Stromal cell of bone marrow (primary cell): ENCODE measurements around the gene CNIH2.
"Not testable (repeated sequence)": the region's sequence is repeated elsewhere in the genome, so short reads cannot be mapped to it uniquely, and the experiment has no call there.

Experiments used
- DNase-seq: peaks from one replicate; pipeline ENCODE4 v3.0.0-alpha.2; 2012; ENCODE audit warnings: low read depth

The CNIH2 gene

DNA sequence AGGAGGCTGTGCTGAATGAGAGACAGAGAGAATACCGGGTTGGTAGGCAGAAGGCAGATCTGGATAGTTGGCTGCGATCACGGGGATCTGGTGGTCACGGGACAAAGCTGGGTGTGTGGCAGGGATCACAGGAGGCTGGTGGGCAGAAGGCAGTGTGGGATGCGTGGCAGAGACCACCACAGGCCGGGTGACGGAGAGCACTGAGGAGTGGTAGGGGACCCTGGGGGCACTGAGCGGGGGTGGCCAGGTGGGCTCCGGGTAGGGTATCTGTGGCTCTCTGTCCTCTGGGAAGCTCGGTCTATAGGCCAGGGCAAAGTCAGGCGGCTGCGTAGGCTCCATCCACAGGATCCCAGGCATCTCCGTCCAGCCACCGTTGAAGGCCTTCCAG, 37.5 kb downstream of the CNIH2 start:
- DNase-seq, result no peak

DNA sequence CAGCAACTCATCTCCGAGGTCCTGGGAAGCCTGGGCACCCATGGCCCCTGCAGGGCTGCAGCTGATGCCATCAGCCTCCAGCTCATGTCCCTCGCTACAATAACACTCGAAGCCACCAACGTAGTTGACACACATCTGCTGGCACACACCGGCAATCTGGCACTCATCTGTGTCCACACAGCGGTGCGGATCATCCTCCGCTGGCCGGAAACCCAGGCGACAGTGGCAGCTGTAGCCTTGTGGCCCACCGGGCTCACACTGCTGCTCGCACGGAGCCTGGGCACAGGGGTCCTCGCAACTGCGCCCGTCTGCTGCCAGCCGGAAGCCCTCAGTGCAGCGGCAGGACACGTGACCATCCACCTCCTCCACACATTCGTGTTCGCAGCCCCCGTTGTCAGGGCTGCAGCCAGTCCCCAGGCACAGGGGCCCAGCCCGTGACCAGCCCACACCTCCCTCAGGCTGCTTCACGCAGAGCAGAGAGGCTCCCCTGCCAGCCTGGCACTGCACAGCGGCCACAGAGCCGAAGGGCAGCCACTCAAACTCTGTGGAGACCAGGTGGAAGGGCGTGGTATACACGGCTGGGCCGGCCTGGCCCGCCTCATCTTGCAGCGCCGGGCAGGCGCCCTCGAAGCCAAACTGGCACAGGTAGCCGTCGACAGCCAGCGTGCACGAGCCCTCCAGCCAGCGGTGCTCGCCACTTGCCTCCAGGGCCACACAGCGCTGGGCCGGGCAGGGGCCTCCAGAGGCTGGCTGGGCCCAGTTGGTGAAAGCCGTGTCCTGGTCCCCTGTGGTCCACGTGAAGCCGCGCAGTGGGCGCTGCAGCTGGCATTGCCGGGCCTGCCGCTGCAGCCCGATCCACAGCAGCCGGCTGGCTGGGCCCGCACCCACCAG, 38.2 kb downstream of the CNIH2 start:
- no peak for DNase-seq

GRCh38 chr11:66316849-66317251, 38.9 kb downstream of the CNIH2 start, which contains the start of gene CD248:
CD248 (minus strand) TSS chr11:66317044; CDS start chr11:66317027, 17 bp downstream.
- peak; percentile 67 for DNase-seq

GRCh38 chr11:66317322-66317722, 39.3 kb downstream of the CNIH2 start:
- no peak for DNase-seq

DNA sequence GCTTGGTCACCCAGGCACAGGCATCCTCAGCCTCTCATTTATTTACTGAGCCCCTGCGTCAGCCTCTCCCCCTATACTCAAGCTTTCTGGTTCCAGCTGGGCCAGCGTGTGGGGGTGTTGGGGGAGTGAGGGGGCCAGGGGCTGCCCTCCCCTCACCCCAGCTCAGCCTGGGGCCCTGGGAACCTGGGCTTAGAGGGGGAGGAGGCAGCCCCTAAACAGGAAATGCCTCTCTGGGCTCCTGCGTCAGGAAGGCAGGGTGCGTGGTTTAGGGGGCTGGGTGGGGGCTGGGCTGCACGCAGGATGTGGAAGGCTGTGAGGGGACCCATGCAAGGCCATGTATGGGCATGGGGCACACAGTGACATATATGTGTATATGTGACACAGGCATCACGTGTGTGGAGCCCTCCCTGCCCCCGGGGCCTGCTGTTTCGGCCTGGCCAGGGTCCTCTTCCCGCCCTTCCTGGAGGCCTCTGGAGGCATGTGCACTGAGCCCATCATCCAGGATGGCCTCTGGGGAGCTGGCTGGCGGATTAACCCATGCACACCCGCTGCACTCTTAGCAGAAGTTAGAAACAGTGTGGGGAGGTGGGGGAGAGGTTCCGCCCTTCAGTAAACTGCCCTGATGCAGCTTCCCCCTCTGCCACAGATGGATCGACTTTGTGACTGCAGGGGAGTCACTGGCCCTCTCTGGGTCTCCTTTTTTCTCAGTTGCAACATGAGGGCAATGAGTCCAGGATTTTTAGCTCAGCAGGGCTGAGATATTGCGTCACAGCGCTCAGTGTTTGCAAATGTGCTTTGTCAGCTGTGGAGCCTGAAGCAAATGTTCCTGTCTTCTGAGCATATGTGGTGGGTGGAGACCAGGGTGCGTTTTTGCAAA, 40.0 kb downstream of the CNIH2 start:
- peak; percentile 80 for DNase-seq

DNA sequence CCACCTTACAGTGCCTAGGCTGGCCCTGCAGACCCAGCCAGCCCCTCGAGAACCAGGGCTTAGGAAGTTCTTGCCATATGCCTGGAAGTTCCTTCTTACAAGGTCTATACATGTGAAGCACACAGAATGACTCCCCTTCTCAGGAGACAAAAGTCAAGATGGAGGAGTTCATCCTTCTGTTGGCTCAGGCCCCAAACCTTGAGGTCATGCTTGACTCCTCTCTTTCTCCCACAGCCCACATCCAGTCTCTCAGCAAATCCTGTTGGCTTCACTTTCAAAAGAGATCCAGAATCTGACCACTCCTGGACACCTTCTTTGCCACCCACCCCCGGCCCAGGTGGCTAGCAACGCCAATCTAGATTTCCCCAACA, 40.6 kb downstream of the CNIH2 start:
- no peak for DNase-seq

DNA sequence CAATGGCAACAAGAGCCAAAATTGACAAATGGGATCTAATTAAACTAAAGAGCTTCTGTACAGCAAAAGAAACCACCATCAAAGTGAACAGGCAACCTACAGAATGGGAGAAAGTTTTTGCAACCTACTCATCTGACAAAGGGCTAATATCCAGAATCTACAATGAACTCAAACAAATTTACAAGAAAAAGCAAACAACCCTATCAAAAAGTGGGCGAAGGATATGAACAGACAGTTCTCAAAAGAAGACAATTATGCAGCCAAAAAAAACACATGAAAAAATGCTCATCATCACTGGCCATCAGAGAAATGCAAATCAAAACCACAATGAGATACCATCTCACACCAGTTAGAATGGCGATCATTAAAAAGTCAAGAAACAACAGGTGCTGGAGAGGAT, 42.3 kb downstream of the CNIH2 start:
- DNase-seq, result not testable (repeated sequence)

DNA sequence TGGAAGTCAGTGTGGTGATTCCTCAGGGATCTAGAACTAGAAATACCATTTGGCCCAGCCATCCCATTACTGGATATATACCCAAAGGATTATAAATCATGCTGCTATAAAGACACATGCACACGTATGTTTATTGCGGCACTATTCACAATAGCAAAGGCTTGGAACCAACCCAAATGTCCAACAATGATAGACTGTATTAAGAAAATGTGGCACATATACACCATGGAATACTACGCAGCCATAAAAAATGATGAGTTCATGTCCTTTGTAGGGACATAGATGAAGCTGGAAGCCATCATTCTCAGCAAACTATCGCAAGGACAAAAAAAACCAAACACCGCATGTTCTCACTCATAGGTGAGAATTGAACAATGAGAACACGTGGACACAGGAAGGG, 42.8 kb downstream of the CNIH2 start:
- not testable (repeated sequence) for DNase-seq

DNA sequence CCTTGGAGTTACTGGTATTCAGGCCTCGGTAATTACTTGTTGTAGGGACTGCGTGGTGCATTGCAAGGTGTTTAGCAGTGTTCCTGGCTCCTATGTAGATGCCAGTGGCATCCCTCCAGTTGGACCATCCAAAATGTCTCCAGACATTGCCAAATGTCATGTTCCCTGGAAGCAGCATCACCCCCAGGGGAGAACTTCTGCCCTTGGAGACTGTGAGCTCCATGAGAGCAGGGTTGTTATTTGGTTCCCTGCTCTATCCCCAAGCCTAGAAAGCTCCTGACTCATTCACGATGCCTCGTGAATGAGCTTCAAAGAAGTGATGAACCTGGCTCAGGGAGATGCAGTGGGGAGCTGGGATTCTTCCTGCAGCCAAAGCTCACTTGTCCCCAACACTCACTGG, 43.6 kb downstream of the CNIH2 start:
- DNase-seq, result no peak

DNA sequence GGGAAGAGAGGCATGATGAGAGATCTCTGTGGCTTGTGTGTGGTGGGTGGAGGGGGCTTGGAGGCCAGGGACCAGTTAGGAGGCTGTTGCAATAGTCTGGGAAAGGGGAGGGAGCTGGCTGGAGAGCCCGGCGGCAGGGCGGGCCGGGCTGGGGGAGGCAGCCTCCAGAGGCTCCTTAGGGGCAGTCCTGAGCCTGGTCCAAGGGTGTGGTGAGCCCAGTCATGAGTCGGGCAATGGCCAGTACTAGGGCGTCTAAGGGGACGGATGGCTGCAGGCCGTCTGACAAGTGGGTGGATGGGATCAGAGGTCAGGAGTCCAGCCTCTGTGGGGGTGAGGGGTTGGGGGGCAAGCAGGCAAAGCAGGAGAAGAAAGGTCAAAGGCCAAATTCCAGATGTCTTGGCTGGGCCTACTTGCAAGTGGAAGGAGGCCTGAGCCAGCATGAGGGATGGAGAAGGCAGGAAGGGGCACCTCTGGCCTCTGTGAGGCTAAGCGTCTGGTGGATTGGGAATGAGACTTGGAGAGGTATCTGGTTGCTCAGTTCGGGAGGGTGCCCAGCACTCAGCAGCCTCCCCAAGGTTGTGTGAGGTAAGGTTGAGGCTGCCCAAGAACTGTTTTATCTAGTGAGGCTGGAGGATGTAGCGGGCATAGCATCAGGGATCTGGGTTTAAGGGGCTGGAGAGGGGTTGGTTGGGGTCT, 44.9 kb downstream of the CNIH2 start:
- peak; percentile 84 for DNase-seq

DNA sequence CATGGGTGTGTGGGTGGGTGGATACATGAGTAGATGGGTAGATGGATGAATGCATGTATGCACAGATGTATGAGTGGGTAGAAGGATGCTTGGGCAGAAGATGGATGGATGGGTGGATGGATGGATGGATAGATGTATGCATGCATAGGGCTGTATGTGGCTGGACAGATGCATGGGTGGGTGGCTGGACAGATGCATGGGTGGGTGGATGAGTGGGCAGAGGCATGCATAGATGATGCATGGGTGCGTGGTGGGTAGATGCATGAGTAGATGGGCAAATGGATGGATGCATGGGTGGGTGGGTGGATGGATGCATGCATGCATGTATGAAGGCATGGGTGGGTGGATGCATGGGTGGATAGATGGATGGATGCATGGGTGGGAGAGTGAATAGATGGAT, 45.7 kb downstream of the CNIH2 start:
- no peak for DNase-seq

DNA sequence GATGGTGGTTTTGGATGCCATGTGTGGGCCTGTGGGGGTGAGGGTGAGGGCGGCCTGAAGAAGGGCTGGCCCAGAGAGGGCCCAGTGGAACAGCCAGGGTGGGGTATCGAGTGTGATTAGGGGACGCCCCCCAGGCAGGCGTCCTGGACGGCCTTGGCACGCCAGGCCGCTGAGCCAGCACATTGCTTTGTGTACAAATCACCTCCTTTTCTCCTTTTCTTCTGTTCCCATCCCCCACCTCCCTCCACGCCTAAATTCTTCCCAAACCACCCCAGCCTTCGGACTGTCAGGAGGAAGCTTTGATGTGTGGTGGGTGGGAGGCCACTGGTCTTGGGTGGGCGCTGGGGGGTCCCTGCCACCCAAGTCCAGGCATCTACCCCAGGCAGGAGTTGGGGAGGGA, 46.7 kb downstream of the CNIH2 start:
- no peak for DNase-seq

- no peak for DNase-seq
These were observed 47.3 kb downstream of the CNIH2 start for GRCh38 chr11:66325263-66325671.

DNA sequence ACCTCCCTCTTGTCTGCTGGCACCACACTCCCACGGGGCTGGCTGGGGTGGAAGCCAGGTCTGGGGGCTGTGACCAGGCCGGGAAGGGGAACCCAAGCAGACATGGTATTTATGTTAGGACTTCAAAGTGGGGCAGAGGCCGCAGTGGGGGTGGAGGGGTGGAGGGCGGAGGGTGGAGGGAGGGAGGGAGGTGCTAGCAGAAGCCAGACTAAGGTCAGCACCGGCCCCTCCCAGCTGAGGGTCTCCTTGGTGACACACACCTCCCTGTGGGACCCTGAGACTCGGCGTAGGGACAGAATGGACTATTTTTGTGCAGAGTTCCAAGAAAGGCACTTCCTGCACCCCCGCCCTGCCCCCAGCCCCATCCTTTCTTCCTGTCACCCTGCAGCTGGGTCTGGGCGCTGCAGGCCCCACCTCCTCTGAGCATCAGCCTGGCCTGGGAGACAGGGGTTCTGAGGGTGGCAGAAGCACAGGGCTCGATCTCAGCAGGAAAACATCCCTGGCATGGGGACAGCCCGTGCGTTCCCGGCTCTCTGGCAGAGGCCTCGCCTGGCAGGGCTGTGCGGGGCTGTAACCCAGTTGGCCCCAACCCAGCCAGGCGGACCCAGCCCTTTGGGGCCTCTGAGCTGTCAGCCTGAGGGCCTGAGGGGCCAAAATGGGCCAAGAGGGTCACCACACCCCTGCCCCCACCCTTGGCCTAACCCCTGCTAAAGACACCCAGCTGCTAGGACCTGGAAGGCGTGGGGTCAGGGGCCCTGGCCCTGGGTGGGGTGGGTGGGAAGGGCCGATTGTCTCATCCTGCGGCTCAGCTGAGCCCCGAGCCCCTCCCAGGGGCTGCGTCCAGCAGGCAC, 48.5 kb downstream of the CNIH2 start:
- DNase-seq, result no peak

- no peak for DNase-seq
These were observed 49.4 kb downstream of the CNIH2 start for GRCh38 chr11:66327171-66328030.

- DNase-seq, result no peak
These were observed 50.0 kb downstream of the CNIH2 start for GRCh38 chr11:66328031-66328301.

DNA sequence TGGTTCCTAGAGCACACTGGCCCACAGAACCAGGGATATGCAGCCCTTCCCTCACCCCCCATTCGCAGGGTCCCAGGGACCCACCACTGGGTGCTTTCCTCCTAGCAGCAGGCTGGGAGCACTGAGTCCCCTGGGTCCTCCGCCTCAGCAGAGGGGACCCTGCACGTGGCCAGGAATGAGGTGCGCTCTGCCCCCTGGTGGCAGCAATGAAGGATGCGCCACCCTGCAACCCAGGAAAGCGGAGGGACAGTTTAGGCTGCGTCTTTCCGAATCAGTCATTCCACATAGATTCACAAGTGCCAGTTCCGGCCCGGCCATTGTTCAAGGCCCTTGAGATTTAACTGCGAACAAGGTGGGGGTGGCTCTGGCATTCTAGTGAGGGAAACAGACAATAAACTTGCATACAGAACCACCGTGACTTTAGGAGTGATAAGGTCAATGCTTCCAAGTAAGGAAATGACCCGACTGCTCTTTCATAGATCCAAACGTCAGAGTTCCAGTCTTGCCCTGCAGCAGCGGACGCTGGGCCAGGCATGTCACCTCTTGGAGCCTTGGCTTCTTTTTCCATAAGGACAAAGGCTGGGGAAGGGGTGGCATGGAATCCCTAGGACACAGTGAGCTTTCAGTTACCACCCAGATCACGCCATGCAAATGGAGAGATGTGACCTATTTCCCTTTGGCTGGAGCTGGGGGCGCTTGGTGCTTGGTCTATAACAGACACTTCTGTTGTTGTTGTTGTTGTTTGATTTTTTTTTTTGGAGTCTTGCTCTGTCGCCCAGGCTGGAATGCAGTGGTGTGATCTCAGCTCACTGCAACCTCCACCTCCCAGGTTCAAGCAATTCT, 50.5 kb downstream of the CNIH2 start:
- DNase-seq, result no peak

DNA sequence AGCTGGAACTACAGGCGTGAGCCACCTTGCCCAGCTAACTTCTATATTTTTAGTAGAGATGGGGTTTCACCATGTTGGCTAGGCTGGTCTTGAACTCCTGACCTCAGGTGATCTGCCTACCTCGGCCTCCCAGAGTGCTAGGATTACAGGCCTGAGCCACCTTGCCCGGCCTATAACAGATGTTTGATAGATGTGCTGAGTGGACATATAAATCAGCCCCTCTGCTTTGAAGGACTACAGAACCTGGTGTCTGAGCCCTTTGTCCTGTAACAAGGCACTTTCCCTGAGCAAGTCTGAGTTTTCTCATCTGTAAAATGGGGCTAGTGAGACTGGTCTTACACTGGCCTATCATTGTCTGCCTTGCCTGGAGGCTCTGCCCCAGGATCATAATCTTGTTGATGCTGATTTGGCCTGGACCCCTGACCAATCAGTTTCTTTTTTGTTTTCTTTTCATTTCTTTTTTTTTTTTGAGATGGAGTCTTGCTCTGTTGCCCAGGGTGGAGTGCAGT, 51.2 kb downstream of the CNIH2 start:
- DNase-seq, result no peak

DNA sequence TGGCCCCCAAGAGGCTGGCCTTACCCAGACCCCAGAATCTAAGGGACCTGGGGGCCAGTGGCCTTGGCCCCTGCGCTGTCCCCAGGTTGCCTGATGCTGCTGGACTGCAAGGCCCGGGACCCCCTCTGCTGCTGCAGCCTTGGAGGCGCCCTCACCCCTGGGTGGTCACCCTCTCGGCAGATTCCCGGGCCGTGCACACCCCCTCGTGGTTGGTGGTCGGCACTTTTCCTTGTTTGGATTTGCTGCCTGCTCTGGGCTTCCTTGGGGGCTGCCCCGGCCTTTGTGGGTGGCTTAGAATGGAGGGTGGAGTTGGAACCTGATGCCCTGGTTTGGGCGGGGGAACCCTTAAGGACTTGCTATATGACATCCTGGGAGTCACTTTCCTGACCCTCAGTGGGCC, 53.0 kb downstream of the CNIH2 start:
- no peak for DNase-seq
